ENCODE measurements around the gene ADCY2.

ADCY2 gene

GRCh38 chr5:7446913-7447312 lies 51.0 kb downstream of the ADCY2 start:
- DNase-seq: no peak

GRCh38 chr5:7453947-7454346 lies 58.0 kb downstream of the ADCY2 start:
- no peak for DNase-seq

- DNase-seq: no peak
Observed at GRCh38 chr5:7456206-7456605, 60.3 kb downstream of the ADCY2 start.

- no peak for DNase-seq
Observed at GRCh38 chr5:7461371-7461770, 65.4 kb downstream of the ADCY2 start.

GRCh38 chr5:7462758-7463157 lies 66.8 kb downstream of the ADCY2 start:
- DNase-seq: no peak

- DNase-seq: no peak
Observed at GRCh38 chr5:7464182-7464581, 68.2 kb downstream of the ADCY2 start.

GRCh38 chr5:7467179-7467578 lies 71.2 kb downstream of the ADCY2 start:
- no peak for DNase-seq

- no peak for DNase-seq
Observed at GRCh38 chr5:7468742-7469141, 72.8 kb downstream of the ADCY2 start.

- DNase-seq: no peak
Observed at GRCh38 chr5:7471710-7472109, 75.8 kb downstream of the ADCY2 start.

GRCh38 chr5:7473115-7473514 lies 77.2 kb downstream of the ADCY2 start:
- no peak for DNase-seq

GRCh38 chr5:7473668-7474215 lies 77.8 kb downstream of the ADCY2 start:
- DNase-seq: no peak

GRCh38 chr5:7474821-7475403 lies 79.0 kb downstream of the ADCY2 start:
- no peak for DNase-seq

- DNase-seq: no peak
Observed at GRCh38 chr5:7478459-7478858, 82.5 kb downstream of the ADCY2 start.

- DNase-seq: no peak
Observed at GRCh38 chr5:7488734-7489133, 92.8 kb downstream of the ADCY2 start.

- no peak for DNase-seq
Observed at GRCh38 chr5:7492371-7492770, 96.4 kb downstream of the ADCY2 start.

- DNase-seq: no peak
Observed at GRCh38 chr5:7493081-7493480, 97.1 kb downstream of the ADCY2 start.

- no peak for DNase-seq
Observed at GRCh38 chr5:7493622-7494021, 97.7 kb downstream of the ADCY2 start.

GRCh38 chr5:7494481-7495130 lies 98.7 kb downstream of the ADCY2 start:
- no peak for DNase-seq

GRCh38 chr5:7495131-7495517 lies 99.2 kb downstream of the ADCY2 start:
- DNase-seq: no peak

- no peak for DNase-seq
Observed at GRCh38 chr5:7500256-7500655, 104.3 kb downstream of the ADCY2 start.

GRCh38 chr5:7501061-7501460 lies 105.1 kb downstream of the ADCY2 start:
- DNase-seq: no peak

- no peak for DNase-seq
Observed at GRCh38 chr5:7503564-7503963, 107.6 kb downstream of the ADCY2 start.

GRCh38 chr5:7515284-7515914 lies 119.5 kb downstream of the ADCY2 start:
- DNase-seq: no peak

GRCh38 chr5:7516253-7516652 lies 120.3 kb downstream of the ADCY2 start:
- DNase-seq: no peak
